Kidney (tissue), 14 donors: Measurements from ENCODE around the gene PCDH15. TPM values are rescaled to one million over a fixed set of nuclear protein-coding genes. Genes with fewer than 3 reads are reported as not detected.

ENCODE experiments used
- DNase-seq, 5 donors: peaks; one replicate each; pipeline ENCODE4 v3.0.0-alpha.2; 2013 to 2020
- FAIRE-seq: peaks from 2 replicates; lab custom pipeline; 2012; peaks lifted over from hg19 to GRCh38; lab: Jason Lieb, UNC
- H3K27ac ChIP-seq, 2 donors: one replicate each; pipeline ENCODE4 v1.7.0; 2013; ENCODE audit warnings: low read depth in 2 of 2, low read length in 2 of 2, inconsistent platforms in 1 of 2
- H3K27me3 ChIP-seq: one replicate; pipeline ENCODE4 v1.7.1; 2013; ENCODE audit warnings: low read length, inconsistent platforms; ENCODE audit not compliant: control insufficient read depth, insufficient read depth
- H3K36me3 ChIP-seq, 3 donors: one replicate each; pipeline versions ENCODE4 v1.7.0 to v1.7.1; 2013; ENCODE audit warnings: low read length in 3 of 3, control low read depth in 1 of 3, inconsistent platforms in 1 of 3; ENCODE audit not compliant: insufficient read depth in 3 of 3, control insufficient read depth in 2 of 3
- H3K4me1 ChIP-seq, 3 donors: one replicate each; pipeline versions ENCODE4 v1.7.0 to v1.7.1; 2013; ENCODE audit warnings: low read length in 3 of 3, inconsistent platforms in 1 of 3, low read depth in 1 of 3; ENCODE audit not compliant: control insufficient read depth in 2 of 3, insufficient read depth in 2 of 3
- H3K4me3 ChIP-seq, 3 donors: one replicate each; pipeline versions ENCODE4 v1.7.0 to v1.8.1; 2013; ENCODE audit warnings: low read length in 3 of 3, control low read depth in 1 of 3, inconsistent platforms in 1 of 3
- H3K9ac ChIP-seq, 3 donors: one replicate each; pipeline versions ENCODE4 v1.7.0 to v1.7.1; 2013; ENCODE audit warnings: low read length in 3 of 3, control low read depth in 1 of 3, inconsistent platforms in 1 of 3
- H3K9me3 ChIP-seq, 3 donors: one replicate each; pipeline versions ENCODE4 v1.7.0 to v1.7.1; 2013; ENCODE audit warnings: low read length in 3 of 3, control low read depth in 1 of 3, inconsistent platforms in 1 of 3; ENCODE audit not compliant: control insufficient read depth in 2 of 3, insufficient read depth in 1 of 3
- CTCF ChIP-seq: IDR thresholded peaks from 3 replicates; pipeline ENCODE4 v1.5.1; 2012; ENCODE audit warnings: mild to moderate bottlenecking, moderate library complexity, borderline replicate concordance; ENCODE audit not compliant: insufficient read depth; ENCODE audit errors: extremely low read depth
- intact Hi-C: fragments of 100-400 bp; cut with DNase I; formaldehyde crosslinking; loops from one replicate; pipeline ENCODE4 v1.11.1; 2022
- polyA plus RNA-seq: library from polyadenylated mRNA; stranded (reverse); fragments of 350-450 nt; fragmentation: Illumina TruSeq; extraction: RNeasy Lipid Tissue Mini Kit (QIAGEN cat#74804); gene quantifications from one replicate; pipeline ENCODE4 v1.2.3, GENCODE V29; 2014; ENCODE audit warnings: low read depth, low replicate concordance; ENCODE audit not compliant: insufficient read depth
- total RNA-seq: library from RNA; stranded (reverse); fragmentation: NEBNext Ultra II Directional; extraction: Animal tissue kit (Norgen Biotek cat#: 25700); gene quantifications from one replicate; pipeline ENCODE4 v1.2.1, GENCODE V29; 2021
- donor health status: control.
- donor health status: control.
- donor health status: control.
- donor health status: control.
- donor health status: control.
- donor health status: DM: yes; HTN: yes; CAD: no.
- donor health status: Normal renal cell carcinoma (clear cell type).

Gene PCDH15
- total and polyA plus RNA-seq, 2 donors from 2014 or later: 1.5 TPM; not detected in 1

DNA sequence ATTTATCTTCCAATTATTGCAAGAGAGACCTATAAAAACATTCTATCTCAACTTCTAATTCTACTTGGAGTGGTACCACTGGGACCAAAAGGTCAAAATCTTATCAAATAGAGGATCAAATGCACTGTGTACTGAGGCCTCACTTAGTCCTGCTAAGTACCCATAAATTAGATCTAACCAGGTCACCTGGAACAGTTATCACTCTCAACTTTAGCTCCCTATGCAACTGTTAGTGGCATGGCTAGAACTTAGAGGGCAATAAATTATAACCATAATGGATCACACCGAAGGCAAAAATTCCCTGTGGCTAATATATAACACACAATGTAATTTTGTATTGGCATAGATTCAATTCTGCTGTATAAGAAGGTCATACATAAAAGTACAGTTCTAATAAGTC is 428.9 kb downstream of the PCDH15 start:
- no peaks in the 10 kb centered on the region for H3K4me1 ChIP-seq
- no peaks in the 10 kb centered on the region for H3K9me3 ChIP-seq
- H3K9ac ChIP-seq: no peak overlapping the region
- no peak for DNase-seq
- no peak for FAIRE-seq
- intact Hi-C loops: no loop called here
- H3K27ac ChIP-seq: no peak overlapping the region
- no peaks in the 10 kb centered on the region for H3K36me3 ChIP-seq
- no peaks in the 10 kb centered on the region for H3K27me3 ChIP-seq
- no peak for TF ChIP-seq CTCF
- no peak overlapping the region for H3K4me3 ChIP-seq

- no peak overlapping the region for H3K27ac ChIP-seq
- TF ChIP-seq CTCF: no peak
- no peak for FAIRE-seq
- DNase-seq: no peak
- H3K4me3 ChIP-seq: no peak overlapping the region
- H3K27me3 ChIP-seq: no peaks in the 10 kb centered on the region
- H3K9ac ChIP-seq: no peak overlapping the region
- H3K36me3 ChIP-seq: no peaks in the 10 kb centered on the region
- no peaks in the 10 kb centered on the region for H3K9me3 ChIP-seq
- intact Hi-C loops: no loop called here
- H3K4me1 ChIP-seq: no peaks in the 10 kb centered on the region
Observed at GRCh38 chr10:54368984-54369383, 432.0 kb downstream of the PCDH15 start.

DNA sequence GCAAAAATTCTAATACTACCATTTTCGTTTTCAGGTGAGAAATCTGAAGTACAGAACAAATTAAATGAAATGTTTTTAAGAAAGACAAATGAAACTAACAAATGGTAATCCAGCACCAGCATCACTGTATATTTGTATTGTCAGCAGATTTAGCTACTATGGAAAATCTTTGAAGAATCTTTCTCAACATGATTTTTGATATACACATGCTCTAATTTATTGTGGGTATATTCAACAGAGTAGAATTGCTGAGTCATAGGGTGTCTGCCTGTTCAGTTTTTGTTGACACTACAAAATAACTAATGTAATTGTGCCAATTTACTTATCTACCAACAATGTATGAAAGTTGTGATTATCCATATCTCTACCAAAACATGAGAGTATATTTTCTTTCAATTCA is 437.6 kb downstream of the PCDH15 start:
- no peak for TF ChIP-seq CTCF
- H3K9ac ChIP-seq: no peak overlapping the region
- DNase-seq: no peak
- no peaks in the 10 kb centered on the region for H3K36me3 ChIP-seq
- H3K27ac ChIP-seq: no peak overlapping the region
- H3K9me3 ChIP-seq: no peaks in the 10 kb centered on the region
- no peak overlapping the region for H3K4me3 ChIP-seq
- no peaks in the 10 kb centered on the region for H3K4me1 ChIP-seq
- H3K27me3 ChIP-seq: no peaks in the 10 kb centered on the region
- intact Hi-C loops: no loop called here
- FAIRE-seq: no peak

GRCh38 chr10:54342058-54342457 is 459.0 kb downstream of the PCDH15 start:
- intact Hi-C loops: no loop called here
- no peak overlapping the region for H3K27ac ChIP-seq

More at GRCh38 chr10:54342058-54342457, 459.0 kb downstream of the PCDH15 start:
- Histone ChIP-seq H3K9me3 (peaks cover 0 to 3% (median 0%) of the 10 kb centered on the region in 3 donors), H3K4me3 (no peak overlapping the region), H3K4me1 (no peaks in the 10 kb centered on the region), H3K36me3 (no peaks in the 10 kb centered on the region), H3K9ac (no peak overlapping the region), H3K27me3 (no peaks in the 10 kb centered on the region)
- FAIRE-seq (no peak), DNase-seq (no peak)
- no peak for TF ChIP-seq CTCF
